ENCODE measurements around the gene KRTAP9-6. TPM values are rescaled to one million over a fixed set of nuclear protein-coding genes. Genes with fewer than 3 reads are reported as not detected.

KRTAP9-6 gene
- not detected in 2 replicates for total RNA-seq (2011; cell fraction: chromatin; rRNA removed; ENCODE audit: low replicate concordance)
- not detected in 2 replicates for total RNA-seq (2011; cell fraction: nucleolus; rRNA removed)
- not detected in 2 replicates for total RNA-seq (2011; cell fraction: nucleoplasm; rRNA removed)
- total RNA-seq (2014; rRNA removed) (not detected in 2 replicates), total RNA-seq (2014; rRNA removed; fragmentation: Illumina TruSeq; extraction: Trizol) (not detected in 2 replicates), total RNA-seq (2015; rRNA removed; fragmentation: Illumina TruSeq; extraction: Trizol) (not detected in 2 replicates), total RNA-seq (2021) (not detected in 2 replicates), polyA plus RNA-seq (2011; rRNA removed) (not detected in 2 replicates), polyA plus RNA-seq (2014; fragmentation: Illumina TruSeq; extraction: Trizol) (not detected in 2 replicates), polyA plus RNA-seq (2014; fragmentation: Nextera tagmentation; extraction: Ambion mirVana) (not detected), polyA plus RNA-seq (2014; rRNA removed) (not detected in 2 replicates), polyA minus RNA-seq (2011; rRNA and poly(A)+ RNA removed) (not detected in 2 replicates), Bru-seq, nascent RNA (not detected), BruChase-seq, experiment 1, labeled RNA remaining after a 2-hour chase (not detected), BruChase-seq, experiment 2, labeled RNA remaining after a 6-hour chase (not detected)
- not detected in 2 replicates for polyA plus RNA-seq (2011; cell fraction: cytosol; rRNA removed)
- polyA plus RNA-seq (2011; cell fraction: nucleus; rRNA removed): not detected in 2 replicates
- polyA plus RNA-seq (2012): not detected in 2 replicates
- polyA minus RNA-seq (2011; cell fraction: cytosol; rRNA and poly(A)+ RNA removed): not detected in 2 replicates
- not detected in 2 replicates for polyA minus RNA-seq (2011; cell fraction: nucleus; rRNA and poly(A)+ RNA removed)
- long read RNA-seq, experiment 1: 0 reads
- long read RNA-seq, experiment 2: 0 reads
- long read RNA-seq, experiment 3: 0 reads

DNA sequence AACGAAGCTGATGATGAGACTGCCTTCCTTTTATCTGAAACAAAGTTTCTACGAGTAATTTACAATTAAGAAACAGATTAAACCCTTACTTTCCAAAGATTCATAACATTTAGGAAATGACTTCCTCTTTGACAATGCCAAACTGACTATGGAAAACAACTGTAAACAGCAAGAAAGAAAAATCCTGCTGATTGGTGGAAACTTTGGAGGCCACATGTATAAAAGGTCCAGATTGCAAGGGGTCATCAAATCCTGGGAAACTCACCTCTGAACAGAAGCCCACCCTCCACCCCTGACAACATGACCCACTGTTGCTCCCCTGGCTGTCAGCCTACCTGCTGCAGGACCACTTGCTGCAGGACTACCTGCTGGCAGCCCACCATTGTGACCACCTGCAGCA lies at the start of gene KRTAP9-6:
KRTAP9-6 (plus strand) TSS at position 301 of the 400 bp plus-strand sequence; CDS start at position 301, 0 bp downstream.
- Histone ChIP-seq H3K4me3 (no peak within 1 kb of the TSS), H3K9ac (ENCODE audit: insufficient read depth in 1 of 2, low read depth in 2 of 2, low read length in 2 of 2) (no peak within 1 kb of the TSS), H3K79me2 (ENCODE audit: control insufficient read depth, insufficient read depth, low read length) (no peaks in the 10 kb centered on the region), H3K4me1 (replicated peaks in 1 of 2; ENCODE audit: control insufficient read depth in 2 of 2, insufficient read depth in 2 of 2, low read length in 2 of 2) (no peaks in the 10 kb centered on the region), H3K9me1 (ENCODE audit: control insufficient read depth, insufficient read depth, low read length) (no peaks in the 10 kb centered on the region), H4K20me1 (replicated peaks; ENCODE audit: control insufficient read depth, insufficient read depth, low read length) (no peaks in the 10 kb centered on the region), H3K9me3 (replicated peaks; ENCODE audit: control insufficient read depth, insufficient read depth, low read depth, low read length) (no peaks in the 10 kb centered on the region), H3K4me2 (ENCODE audit: insufficient read depth, low read length) (no peak within 1 kb of the TSS), H3K36me3 (ENCODE audit: control insufficient read depth, insufficient read depth, low read length) (no peaks in the 10 kb centered on the region), H2AFZ (ENCODE audit: low read depth, low read length) (no peak within 1 kb of the TSS), H3K27me3 (ENCODE audit: control insufficient read depth in 2 of 2, insufficient read depth in 2 of 2, low read length in 2 of 2) (no peaks in the 10 kb centered on the region), H3K27ac (ENCODE audit: extremely low read depth, low read depth, low read length) (no peak within 1 kb of the TSS)
- intact Hi-C loops (cut with micrococcal nuclease): no loop called here
- FAIRE-seq (no peak), DNase-seq (ENCODE audit: extremely low read depth in 1 of 4, low spot score in 3 of 4) (peak in 2 of 4 experiments; percentile 0 to 1), ATAC-seq (no peak)
- ChIA-PET CTCF (ENCODE audit: low intra/inter-chr PET ratio) (no interaction called here), POLR2A (no interaction called here)
- BruUV-seq (replicated peaks): no TSS peak
- no peak for TF ChIP-seq ZNF408 (CRISPR knock-in tag; IDR thresholded peaks at IDR 0.05; ENCODE audit: low read depth)
- TF ChIP-seq ZNF280A (IDR thresholded peaks at IDR 0.05; ENCODE audit: low read depth, partially characterized antibody): no peak
- TF ChIP-seq ZBTB17 (CRISPR knock-in tag; IDR thresholded peaks at IDR 0.05): no peak
- TF ChIP-seq IRF9 (tag; IDR thresholded peaks at IDR 0.05): no peak
- no peak for TF ChIP-seq HIVEP1 (CRISPR knock-in tag; IDR thresholded peaks at IDR 0.05)
- WGBS (ENCODE audit: insufficient coverage, low coverage, missing lambda C conversion rate): 0% methylated on average over 2 of the region's 2 CpGs
- in situ Hi-C loops (cut with MboI): no loop called here
